ENCODE data around the gene TRAK1. TPM values are rescaled to one million over a fixed set of nuclear protein-coding genes. Genes with fewer than 3 reads are reported as not detected.

Gene TRAK1
- total RNA-seq, 1 experiment from 2014 or later, result 46.8 TPM

GRCh38 chr3:42066516-42067181 lies 24.5 kb upstream of the TRAK1 start:
- intact Hi-C loops (cut with micrococcal nuclease; ENCODE audit: unreplicated experiment), result no loop called here
- H3K27ac ChIP-seq, result no peak overlapping the region
- no peaks in the 10 kb centered on the region for H4K20me1 ChIP-seq (ENCODE audit: insufficient read depth)
- H3F3A ChIP-seq (ENCODE audit: insufficient read depth, low read depth), result peaks cover 7% of the 10 kb centered on the region
- TF ChIP-seq CTCF (conservative IDR thresholded peaks at IDR 0.05) (no peak), EZH2 (IDR thresholded peaks at IDR 0.05; ENCODE audit: low read depth) (no peak)
- no peaks in the 10 kb centered on the region for H3K36me3 ChIP-seq (ENCODE audit: low read depth)
- no peak overlapping the region for H2AFZ ChIP-seq
- H3K4me2 ChIP-seq, result no peak overlapping the region
- BruUV-seq (replicated peaks), result no TSS peak
- no peak overlapping the region for H3K4me3 ChIP-seq
- H3K9me3 ChIP-seq (ENCODE audit: insufficient read depth, low read depth), result no peaks in the 10 kb centered on the region
- no peaks in the 10 kb centered on the region for H3K79me2 ChIP-seq (ENCODE audit: low read depth)
- ChIA-PET POLR2A (ENCODE audit: unreplicated experiment) (no interaction called here), CTCF (no interaction called here)
- no peak for DNase-seq
- H3K27me3 ChIP-seq (ENCODE audit: insufficient read depth, low read depth), result no peaks in the 10 kb centered on the region
- peaks cover 16% of the 10 kb centered on the region for H3K4me1 ChIP-seq (replicated peaks; ENCODE audit: insufficient read depth)
- H3K9me2 ChIP-seq (ENCODE audit: insufficient read depth), result no peaks in the 10 kb centered on the region

- H2AFZ ChIP-seq, result no peak overlapping the region
- no peaks in the 10 kb centered on the region for H3K9me3 ChIP-seq (ENCODE audit: insufficient read depth, low read depth)
- H3K4me2 ChIP-seq, result no peak overlapping the region
- H3K4me1 ChIP-seq (replicated peaks; ENCODE audit: insufficient read depth), result peaks cover 9% of the 10 kb centered on the region
- H3K4me3 ChIP-seq, result no peak overlapping the region
- peaks cover 1% of the 10 kb centered on the region; the same call in 1 of the 2 replicates for H3F3A ChIP-seq (ENCODE audit: insufficient read depth, low read depth)
- H3K27ac ChIP-seq, result no peak overlapping the region
- no peaks in the 10 kb centered on the region for H3K79me2 ChIP-seq (ENCODE audit: low read depth)
- ChIA-PET CTCF (interaction anchor here (0.6 kb wide), 1 partner anchor 14 kb away, joined by 3 read pairs; no protein-coding TSS in a partner anchor), POLR2A (ENCODE audit: unreplicated experiment) (no interaction called here)
- no peaks in the 10 kb centered on the region for H4K20me1 ChIP-seq (ENCODE audit: insufficient read depth)
- H3K36me3 ChIP-seq (ENCODE audit: low read depth), result no peaks in the 10 kb centered on the region
- BruUV-seq (replicated peaks), result no TSS peak
- no peak for TF ChIP-seq EZH2 (IDR thresholded peaks at IDR 0.05; ENCODE audit: low read depth)
- no peak for TF ChIP-seq CTCF (conservative IDR thresholded peaks at IDR 0.05)
- no peak for DNase-seq
- intact Hi-C loops (cut with micrococcal nuclease; ENCODE audit: unreplicated experiment), result no loop called here
- no peaks in the 10 kb centered on the region for H3K27me3 ChIP-seq (ENCODE audit: insufficient read depth, low read depth)
- no peaks in the 10 kb centered on the region for H3K9me2 ChIP-seq (ENCODE audit: insufficient read depth)
These were observed 23.8 kb upstream of the TRAK1 start for GRCh38 chr3:42067326-42067725.

GRCh38 chr3:42068303-42069088 lies 22.7 kb upstream of the TRAK1 start:
- Histone ChIP-seq H3K4me2 (no peak overlapping the region), H3K4me1 (replicated peaks; ENCODE audit: insufficient read depth) (no peaks in the 10 kb centered on the region), H3K9me2 (ENCODE audit: insufficient read depth) (no peaks in the 10 kb centered on the region), H2AFZ (no peak overlapping the region), H3F3A (ENCODE audit: insufficient read depth, low read depth) (no peaks in the 10 kb centered on the region), H3K9me3 (ENCODE audit: insufficient read depth, low read depth) (no peaks in the 10 kb centered on the region), H4K20me1 (ENCODE audit: insufficient read depth) (no peaks in the 10 kb centered on the region), H3K4me3 (no peak overlapping the region), H3K27me3 (ENCODE audit: insufficient read depth, low read depth) (no peaks in the 10 kb centered on the region), H3K79me2 (ENCODE audit: low read depth) (no peaks in the 10 kb centered on the region), H3K36me3 (ENCODE audit: low read depth) (no peaks in the 10 kb centered on the region), H3K27ac (no peak overlapping the region)
- ChIA-PET CTCF (no interaction called here), POLR2A (ENCODE audit: unreplicated experiment) (no interaction called here)
- BruUV-seq (replicated peaks), result no TSS peak
- DNase-seq, result no peak
- intact Hi-C loops (cut with micrococcal nuclease; ENCODE audit: unreplicated experiment), result no loop called here
- no peak for TF ChIP-seq EZH2 (IDR thresholded peaks at IDR 0.05; ENCODE audit: low read depth)
- TF ChIP-seq CTCF (conservative IDR thresholded peaks at IDR 0.05), result no peak
